MM.1S (cell line): ENCODE data around the gene CNR1.

Experiments used
- DNase-seq: peaks from one replicate; pipeline ENCODE4 v3.0.0-alpha.2; 2015
- H2AFZ ChIP-seq: fragments of 300-600 bp; sonication (generic); 2 replicates; pipeline ENCODE4 v1.6.0; 2016; ENCODE audit warnings: antibody characterized with exemption, low read length
- H3F3A ChIP-seq: fragments of 300-600 bp; sonication (generic); 2 replicates; pipeline ENCODE4 v1.6.1; 2016; ENCODE audit warnings: mild to moderate bottlenecking, antibody characterized with exemption, low read length, moderate library complexity, mixed read lengths; ENCODE audit not compliant: insufficient read depth
- H3K27ac ChIP-seq: fragments of 300-600 bp; sonication (generic); 2 replicates; pipeline ENCODE4 v1.5.1; 2016; ENCODE audit warnings: mild to moderate bottlenecking, low read length
- H3K27me3 ChIP-seq: fragments of 300-600 bp; sonication (generic); replicated peaks from 2 replicates; pipeline ENCODE4 v1.6.0; 2016; ENCODE audit warnings: low read length; ENCODE audit not compliant: insufficient read depth
- H3K36me3 ChIP-seq: fragments of 300-600 bp; sonication (generic); replicated peaks from 2 replicates; pipeline ENCODE4 v1.6.1; 2016; ENCODE audit warnings: mild to moderate bottlenecking, low read length, mixed read lengths; ENCODE audit not compliant: insufficient read depth
- H3K4me1 ChIP-seq: fragments of 300-600 bp; sonication (generic); 2 replicates; pipeline ENCODE4 v1.6.1; 2016; ENCODE audit warnings: low read length, mixed read lengths
- H3K4me2 ChIP-seq: fragments of 300-600 bp; sonication (generic); 2 replicates; pipeline ENCODE4 v1.6.0; 2016; ENCODE audit warnings: low read depth, low read length
- H3K4me3 ChIP-seq: fragments of 300-600 bp; sonication (generic); 2 replicates; pipeline ENCODE4 v1.5.1; 2016; ENCODE audit warnings: low read length, mixed read lengths
- H3K79me2 ChIP-seq: fragments of 300-600 bp; sonication (generic); 2 replicates; pipeline ENCODE4 v1.6.1; 2016; ENCODE audit warnings: mixed run types, low read length, mixed read lengths
- H3K9ac ChIP-seq: fragments of 300-600 bp; sonication (generic); 2 replicates; pipeline ENCODE4 v1.6.1; 2016; ENCODE audit warnings: low read length, mixed read lengths
- H3K9me2 ChIP-seq: fragments of 300-600 bp; sonication (generic); replicated peaks from 2 replicates; pipeline ENCODE4 v1.6.1; 2016; ENCODE audit warnings: mild to moderate bottlenecking, low read length, mixed read lengths; ENCODE audit not compliant: insufficient read depth
- H3K9me3 ChIP-seq: fragments of 300-600 bp; sonication (generic); replicated peaks from 2 replicates; pipeline ENCODE4 v1.6.1; 2016; ENCODE audit warnings: mild to moderate bottlenecking, low read length, mixed read lengths; ENCODE audit not compliant: insufficient read depth
- H4K20me1 ChIP-seq: fragments of 300-600 bp; sonication (generic); 2 replicates; pipeline ENCODE4 v1.6.1; 2016; ENCODE audit warnings: mild to moderate bottlenecking, low read length, moderate library complexity, mixed read lengths; ENCODE audit not compliant: insufficient read depth
- CTCF ChIP-seq: fragments of 300-600 bp; sonication (generic); IDR thresholded peaks from 2 replicates; pipeline ENCODE4 v1.5.1; 2016; ENCODE audit warnings: antibody characterized with exemption, low read length, mixed read lengths
- EZH2 ChIP-seq: fragments of 300-600 bp; sonication (generic); optimal IDR thresholded peaks from 2 replicates; pipeline ENCODE3; 2017; ENCODE audit warnings: low read depth, mild to moderate bottlenecking, antibody characterized with exemption, low read length, mixed read lengths
- EZH2phosphoT487 ChIP-seq: fragments of 300-600 bp; sonication (generic); IDR thresholded peaks from 2 replicates; pipeline ENCODE4 v1.6.1; 2018; ENCODE audit warnings: antibody characterized with exemption, low read length

The CNR1 gene

GRCh38 chr6:88163616-88164015 is 2.5 kb downstream of the CNR1 start:
- Histone ChIP-seq H3K36me3 (no peaks in the 10 kb centered on the region), H3K4me2 (no peak overlapping the region), H3K27ac (no peak overlapping the region), H4K20me1 (no peaks in the 10 kb centered on the region), H3F3A (0 out of 2 replicates have a peak, but pooled peaks cover under 1% of the 10 kb centered on the region), H3K9me2 (no peaks in the 10 kb centered on the region), H2AFZ (no peak overlapping the region), H3K9ac (no peak overlapping the region), H3K27me3 (no peaks in the 10 kb centered on the region; the same call in 1 of the 2 replicates), H3K79me2 (no peaks in the 10 kb centered on the region), H3K4me3 (no peak overlapping the region), H3K4me1 (0 out of 2 replicates have a peak, but pooled peaks cover 5% of the 10 kb centered on the region), H3K9me3 (no peaks in the 10 kb centered on the region)
- TF ChIP-seq EZH2 (no peak), CTCF (no peak), EZH2phosphoT487 (no peak)
- no peak for DNase-seq

- Histone ChIP-seq H4K20me1 (no peaks in the 10 kb centered on the region), H3K36me3 (no peaks in the 10 kb centered on the region), H3K27ac (no peak overlapping the region), H3F3A (no peaks in the 10 kb centered on the region), H2AFZ (no peak overlapping the region), H3K4me2 (no peak overlapping the region), H3K79me2 (no peaks in the 10 kb centered on the region), H3K9me2 (no peaks in the 10 kb centered on the region), H3K27me3 (no peaks in the 10 kb centered on the region), H3K4me1 (0 out of 2 replicates have a peak, but pooled peaks cover 5% of the 10 kb centered on the region), H3K9me3 (no peaks in the 10 kb centered on the region), H3K9ac (no peak overlapping the region), H3K4me3 (no peak overlapping the region)
- TF ChIP-seq CTCF (no peak), EZH2phosphoT487 (no peak), EZH2 (no peak)
- no peak for DNase-seq
Observed at GRCh38 chr6:88161940-88162339, 4.2 kb downstream of the CNR1 start.

- Histone ChIP-seq H3K27me3 (no peaks in the 10 kb centered on the region), H3K4me3 (no peak overlapping the region), H3K9ac (no peak overlapping the region), H2AFZ (no peak overlapping the region), H3F3A (no peaks in the 10 kb centered on the region), H3K79me2 (no peaks in the 10 kb centered on the region), H3K9me2 (no peaks in the 10 kb centered on the region), H3K4me1 (no peaks in the 10 kb centered on the region), H4K20me1 (no peaks in the 10 kb centered on the region), H3K27ac (no peak overlapping the region), H3K9me3 (no peaks in the 10 kb centered on the region), H3K4me2 (no peak overlapping the region), H3K36me3 (no peaks in the 10 kb centered on the region)
- TF ChIP-seq EZH2 (no peak), CTCF (no peak), EZH2phosphoT487 (no peak)
- DNase-seq, result no peak
Observed at GRCh38 chr6:88157106-88157505, 9.0 kb downstream of the CNR1 start.
